ENCODE measurements around the gene MDK.

The MDK gene

GRCh38 chr11:46362156-46363030 is 19.1 kb upstream of the MDK start:
- no peak overlapping the region for H3K4me3 ChIP-seq (ENCODE audit: control insufficient read depth, low read depth, low read length)
- no peak for TF ChIP-seq CTCF (conservative IDR thresholded peaks at IDR 0.05; ENCODE audit: control insufficient read depth, insufficient read depth, low read depth, low read length)
- no peak for DNase-seq (ENCODE audit: low read depth)

GRCh38 chr11:46363031-46363407 is 18.4 kb upstream of the MDK start:
- TF ChIP-seq CTCF (conservative IDR thresholded peaks at IDR 0.05; ENCODE audit: control insufficient read depth, insufficient read depth, low read depth, low read length), result no peak
- DNase-seq (ENCODE audit: low read depth), result peak; percentile 36
- no peak overlapping the region for H3K4me3 ChIP-seq (ENCODE audit: control insufficient read depth, low read depth, low read length)

GRCh38 chr11:46363455-46364005 is 17.9 kb upstream of the MDK start:
- peak; percentile 14 for DNase-seq (ENCODE audit: low read depth)
- H3K4me3 ChIP-seq (ENCODE audit: control insufficient read depth, low read depth, low read length), result no peak overlapping the region
- no peak for TF ChIP-seq CTCF (conservative IDR thresholded peaks at IDR 0.05; ENCODE audit: control insufficient read depth, insufficient read depth, low read depth, low read length)

GRCh38 chr11:46364056-46364455 is 17.4 kb upstream of the MDK start:
- no peak for DNase-seq (ENCODE audit: low read depth)
- TF ChIP-seq CTCF (conservative IDR thresholded peaks at IDR 0.05; ENCODE audit: control insufficient read depth, insufficient read depth, low read depth, low read length), result no peak
- H3K4me3 ChIP-seq (ENCODE audit: control insufficient read depth, low read depth, low read length), result no peak overlapping the region

GRCh38 chr11:46364791-46365190 is 16.7 kb upstream of the MDK start:
- no peak overlapping the region for H3K4me3 ChIP-seq (ENCODE audit: control insufficient read depth, low read depth, low read length)
- DNase-seq (ENCODE audit: low read depth), result no peak
- TF ChIP-seq CTCF (conservative IDR thresholded peaks at IDR 0.05; ENCODE audit: control insufficient read depth, insufficient read depth, low read depth, low read length), result no peak

GRCh38 chr11:46366260-46366659 is 15.2 kb upstream of the MDK start:
- no peak for TF ChIP-seq CTCF (conservative IDR thresholded peaks at IDR 0.05; ENCODE audit: control insufficient read depth, insufficient read depth, low read depth, low read length)
- no peak overlapping the region for H3K4me3 ChIP-seq (ENCODE audit: control insufficient read depth, low read depth, low read length)
- DNase-seq (ENCODE audit: low read depth), result no peak

Data from fibroblast of mammary gland (primary cell).